ENCODE data around the gene TP53I13. TPM values are rescaled to one million over a fixed set of nuclear protein-coding genes. Genes with fewer than 3 reads are reported as not detected.

Gene TP53I13
- total RNA-seq, 4 donors from 2014 or later, result 41.5 to 57.3 (median 52.1) TPM

DNA sequence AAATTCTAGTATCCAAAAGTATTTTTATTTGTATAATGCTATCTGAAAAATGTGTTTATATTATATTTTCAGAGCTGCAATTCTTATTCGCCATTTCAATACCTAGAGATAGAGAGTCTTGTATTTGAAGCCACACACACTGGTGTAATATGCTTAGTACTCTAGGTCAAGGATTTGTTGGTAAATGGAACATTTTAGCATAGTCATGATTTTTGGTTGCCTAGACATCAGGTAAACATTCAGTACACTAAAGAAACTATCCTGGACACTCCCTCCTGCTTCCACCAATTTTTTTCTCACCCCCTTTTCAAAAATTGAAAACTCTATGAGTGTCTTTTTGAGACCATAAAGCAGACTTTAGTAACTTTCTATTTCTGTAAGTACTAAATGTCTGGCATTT, 22.4 kb upstream of the TP53I13 start:
- H3K9me3 ChIP-seq, result no peaks in the 10 kb centered on the region
- H3K4me3 ChIP-seq, result no peak overlapping the region
- H3K36me3 ChIP-seq, result peaks cover 4 to 40% of the 10 kb centered on the region in 2 donors
- WGBS, 2 donors (ENCODE audit: low coverage in 1 of 2), result 62 to 79% methylated on average over 1 of the region's 1 CpG
- H3K27me3 ChIP-seq, result no peaks in the 10 kb centered on the region
- no peak for ATAC-seq
- peaks cover 0 to 23% (median 5%) of the 10 kb centered on the region in 3 donors for H3K4me1 ChIP-seq
- no peak overlapping the region for H3K27ac ChIP-seq
- TF ChIP-seq POLR2A (IDR thresholded peaks at IDR 0.05) (no peak), POLR2AphosphoS5 (IDR thresholded peaks at IDR 0.05) (no peak), EP300 (IDR thresholded peaks at IDR 0.05) (no peak)
- TF ChIP-seq, protein P1, sequence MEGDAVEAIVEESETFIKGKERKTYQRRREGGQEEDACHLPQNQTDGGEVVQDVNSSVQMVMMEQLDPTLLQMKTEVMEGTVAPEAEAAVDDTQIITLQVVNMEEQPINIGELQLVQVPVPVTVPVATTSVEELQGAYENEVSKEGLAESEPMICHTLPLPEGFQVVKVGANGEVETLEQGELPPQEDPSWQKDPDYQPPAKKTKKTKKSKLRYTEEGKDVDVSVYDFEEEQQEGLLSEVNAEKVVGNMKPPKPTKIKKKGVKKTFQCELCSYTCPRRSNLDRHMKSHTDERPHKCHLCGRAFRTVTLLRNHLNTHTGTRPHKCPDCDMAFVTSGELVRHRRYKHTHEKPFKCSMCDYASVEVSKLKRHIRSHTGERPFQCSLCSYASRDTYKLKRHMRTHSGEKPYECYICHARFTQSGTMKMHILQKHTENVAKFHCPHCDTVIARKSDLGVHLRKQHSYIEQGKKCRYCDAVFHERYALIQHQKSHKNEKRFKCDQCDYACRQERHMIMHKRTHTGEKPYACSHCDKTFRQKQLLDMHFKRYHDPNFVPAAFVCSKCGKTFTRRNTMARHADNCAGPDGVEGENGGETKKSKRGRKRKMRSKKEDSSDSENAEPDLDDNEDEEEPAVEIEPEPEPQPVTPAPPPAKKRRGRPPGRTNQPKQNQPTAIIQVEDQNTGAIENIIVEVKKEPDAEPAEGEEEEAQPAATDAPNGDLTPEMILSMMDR (IDR thresholded peaks at IDR 0.05), result no peak

DNA sequence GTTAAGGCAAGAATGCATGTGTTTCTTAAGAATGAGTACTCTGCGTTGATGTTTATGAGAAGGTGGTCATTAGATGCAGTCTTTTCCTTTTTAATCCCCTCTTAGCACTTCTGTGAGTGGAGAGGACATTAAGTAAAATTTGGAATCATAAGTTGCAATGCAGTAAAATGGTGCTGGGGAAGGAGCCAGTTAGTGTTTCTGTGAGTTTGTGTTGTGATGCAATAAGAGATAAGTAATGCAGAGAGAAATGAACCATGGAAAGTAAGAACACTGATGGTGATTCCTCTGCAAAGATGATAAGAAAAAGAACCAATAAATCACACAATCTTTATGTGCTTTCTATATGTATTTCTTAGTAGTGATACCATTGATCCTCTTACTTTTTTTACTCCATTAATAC, 21.7 kb upstream of the TP53I13 start:
- no peaks in the 10 kb centered on the region for H3K9me3 ChIP-seq
- 80 to 100% methylated on average over 1 of the region's 1 CpG for WGBS, 2 donors (ENCODE audit: low coverage in 1 of 2)
- no peaks in the 10 kb centered on the region for H3K27me3 ChIP-seq
- ATAC-seq, result no peak
- peaks cover 4 to 34% of the 10 kb centered on the region in 2 donors for H3K36me3 ChIP-seq
- H3K4me1 ChIP-seq, result peaks cover 0 to 23% (median 5%) of the 10 kb centered on the region in 3 donors
- no peak overlapping the region for H3K4me3 ChIP-seq
- H3K27ac ChIP-seq, result no peak overlapping the region
- TF ChIP-seq EP300 (IDR thresholded peaks at IDR 0.05) (no peak), POLR2A (IDR thresholded peaks at IDR 0.05) (no peak), POLR2AphosphoS5 (IDR thresholded peaks at IDR 0.05) (no peak)
- TF ChIP-seq, protein P1 (IDR thresholded peaks at IDR 0.05), result no peak

DNA sequence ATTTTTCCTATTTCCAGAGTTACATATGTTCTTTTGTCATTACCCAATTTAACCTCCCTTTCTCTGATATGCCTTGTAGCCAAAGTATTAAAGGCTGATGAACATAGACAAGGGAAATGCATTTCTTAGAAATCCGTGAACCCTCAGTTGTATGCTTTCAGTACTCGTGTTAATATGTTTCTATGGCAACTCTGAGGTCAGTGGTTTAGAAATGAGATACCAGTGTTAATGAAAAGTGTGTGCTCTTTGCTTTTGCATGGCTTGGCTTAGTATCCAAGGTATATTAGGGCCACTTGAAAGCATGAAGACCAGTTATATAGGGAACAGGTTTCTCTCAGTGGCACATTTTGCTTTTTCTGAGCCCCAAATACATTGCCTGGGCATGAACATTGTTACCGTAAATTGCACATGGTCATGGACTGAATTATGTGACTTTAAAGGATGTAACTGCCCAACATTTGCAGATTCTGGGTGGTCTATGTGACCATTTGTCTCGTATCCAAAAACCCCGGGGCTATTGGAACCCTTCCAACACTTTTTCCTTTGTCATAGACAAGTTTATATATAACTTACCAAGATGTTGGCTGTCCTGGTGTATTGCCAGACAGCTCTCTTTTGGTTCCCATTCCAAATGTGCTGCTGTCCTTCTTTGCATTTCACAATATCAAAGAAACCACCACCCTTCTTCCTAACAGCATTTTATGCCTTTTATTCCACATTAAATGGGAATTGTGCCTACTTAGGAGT, 19.2 kb upstream of the TP53I13 start:
- H3K4me3 ChIP-seq, result no peak overlapping the region
- H3K9me3 ChIP-seq, result no peaks in the 10 kb centered on the region
- ATAC-seq, result no peak
- 16% methylated on average over 5 of the region's 5 CpGs for WGBS, 2 donors (ENCODE audit: low coverage in 1 of 2)
- H3K27me3 ChIP-seq, result no peaks in the 10 kb centered on the region
- H3K27ac ChIP-seq, result no peak overlapping the region
- peaks cover 0 to 23% (median 5%) of the 10 kb centered on the region in 3 donors for H3K4me1 ChIP-seq
- TF ChIP-seq, protein P1 (IDR thresholded peaks at IDR 0.05), result no peak
- TF ChIP-seq EP300 (IDR thresholded peaks at IDR 0.05) (no peak), POLR2AphosphoS5 (IDR thresholded peaks at IDR 0.05) (no peak), POLR2A (IDR thresholded peaks at IDR 0.05) (no peak)
- peaks cover 0 to 9% of the 10 kb centered on the region in 2 donors for H3K36me3 ChIP-seq

DNA sequence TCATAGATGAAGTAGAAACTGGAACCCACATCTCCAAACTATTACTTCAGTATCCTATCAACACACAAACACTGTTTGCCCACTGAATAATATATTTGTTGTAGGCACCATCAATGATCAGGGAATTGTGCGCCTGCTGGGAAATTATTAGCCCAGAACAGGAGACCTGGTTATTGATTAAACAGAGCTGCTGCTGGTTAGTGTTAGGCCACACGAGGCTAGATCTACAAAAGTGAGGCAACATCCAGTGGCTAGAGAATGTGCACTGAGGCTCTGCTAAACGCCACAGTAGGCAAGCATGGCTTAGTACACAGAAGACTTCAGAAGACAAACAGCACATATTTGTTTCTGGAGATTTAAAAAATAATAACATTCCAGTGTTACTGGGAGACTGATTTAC, 12.7 kb upstream of the TP53I13 start:
- Histone ChIP-seq H3K27ac (no peak overlapping the region), H3K27me3 (no peaks in the 10 kb centered on the region), H3K4me1 (no peaks in the 10 kb centered on the region), H3K36me3 (no peaks in the 10 kb centered on the region), H3K4me3 (no peak overlapping the region), H3K9me3 (no peaks in the 10 kb centered on the region)
- TF ChIP-seq, protein P1 (IDR thresholded peaks at IDR 0.05), result no peak
- TF ChIP-seq POLR2AphosphoS5 (IDR thresholded peaks at IDR 0.05), result no peak
- no peak for TF ChIP-seq EP300 (IDR thresholded peaks at IDR 0.05)
- TF ChIP-seq POLR2A (IDR thresholded peaks at IDR 0.05), result no peak
- no peak for ATAC-seq
- 58 to 84% methylated on average over 2 to 3 of the region's 3 CpGs for whole genome bisulfite sequencing, 2 donors (ENCODE audit: low coverage in 1 of 2)
